Lower lobe of right lung (tissue), 2 donors: Measurements from ENCODE around the gene RALA. TPM values are rescaled to one million over a fixed set of nuclear protein-coding genes. Genes with fewer than 3 reads are reported as not detected.
A peak's percentile ranks its signal among the peaks of the same experiment; 100 is the strongest.

Source experiments
- ATAC-seq, 2 donors: fragments of 200-7000 bp; cut with Tn5 transposase; one replicate each; pipeline ENCODE4 v1.9.1; 2020 to 2022; ENCODE audit warnings: mild to moderate bottlenecking in 2 of 2, moderate library complexity in 2 of 2
- DNase-seq: peaks from one replicate; pipeline ENCODE4 v3.0.0-alpha.2; 2020
- H3K27ac ChIP-seq: fragments of 200-600 bp; one replicate; pipeline ENCODE4 v1.8.0; 2022
- H3K27me3 ChIP-seq: fragments of 200-600 bp; one replicate; pipeline ENCODE4 v1.8.0; 2022; ENCODE audit warnings: low read depth
- H3K36me3 ChIP-seq: fragments of 200-600 bp; one replicate; pipeline ENCODE4 v1.8.0; 2022; ENCODE audit warnings: mild to moderate bottlenecking
- H3K4me1 ChIP-seq: fragments of 200-600 bp; one replicate; pipeline ENCODE4 v1.8.0; 2022
- H3K4me3 ChIP-seq: fragments of 200-600 bp; one replicate; pipeline ENCODE4 v1.8.0; 2022; ENCODE audit warnings: mild to moderate bottlenecking
- H3K9me3 ChIP-seq: fragments of 200-600 bp; one replicate; pipeline ENCODE4 v1.8.0; 2022
- CTCF ChIP-seq: fragments of 200-600 bp; IDR thresholded peaks from one replicate; pipeline ENCODE4 v1.8.0; 2022; ENCODE audit warnings: antibody characterized with exemption, mild to moderate bottlenecking
- intact Hi-C: fragments of 100-400 bp; cut with DNase I; formaldehyde crosslinking; loops from one replicate; pipeline ENCODE4 v1.11.0; 2022
- total RNA-seq: library from RNA; stranded (reverse); fragmentation: NEBNext Ultra II Directional; extraction: Animal tissue kit (Norgen Biotek cat#: 25700); gene quantifications from one replicate; pipeline ENCODE4 v1.2.1, GENCODE V29; 2021
- donor health status: DM: no; HTN: yes; CAD: no; lungs with severe emphysema.

Gene RALA
- total RNA-seq, 1 donor from 2014 or later = 48.0 TPM

DNA sequence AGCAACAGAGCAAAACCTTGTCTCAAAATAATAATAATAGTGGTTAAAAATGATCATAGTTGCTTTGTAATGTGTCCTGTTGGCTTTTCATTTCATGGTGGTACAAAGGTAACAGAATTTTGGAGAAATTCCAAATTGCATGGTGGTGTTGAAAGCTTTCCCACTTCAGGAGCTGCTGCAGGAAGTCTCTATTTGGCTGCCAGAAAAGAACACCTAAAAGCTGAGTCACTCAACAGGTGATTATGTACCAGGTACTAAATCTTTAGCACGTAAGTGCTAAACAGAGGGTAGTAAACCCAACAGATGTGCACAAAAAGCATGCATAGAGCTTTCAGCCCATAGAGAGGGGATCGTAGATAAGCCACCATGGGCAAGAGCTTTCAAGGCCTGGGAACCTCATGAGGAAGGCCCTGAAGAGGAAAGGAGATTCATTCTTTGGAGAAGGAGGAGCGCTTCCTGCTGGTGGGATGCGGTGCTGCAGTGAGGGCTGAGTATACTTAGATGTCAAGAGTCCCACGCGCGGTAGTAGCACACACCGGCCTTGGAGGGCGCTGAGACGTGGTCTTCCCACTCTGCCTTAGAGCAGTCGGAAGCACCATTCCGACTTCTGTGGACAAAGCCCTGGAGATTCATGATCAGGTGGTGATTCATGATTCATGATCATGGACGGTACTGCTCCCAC lies 118.7 kb downstream of the RALA start:
- Histone ChIP-seq H3K27me3 (no peaks in the 10 kb centered on the region), H3K27ac (no peak overlapping the region), H3K9me3 (no peaks in the 10 kb centered on the region), H3K36me3 (no peaks in the 10 kb centered on the region), H3K4me3 (no peak overlapping the region), H3K4me1 (peaks cover 10% of the 10 kb centered on the region)
- ATAC-seq (peak; percentile 75 to 83), DNase-seq (peak; percentile 72)
- peak; percentile 73 for TF ChIP-seq CTCF
- intact Hi-C loops = loop anchor here (5.0 kb wide), 1 partner anchor 155 kb away; no protein-coding TSS in a partner anchor

DNA sequence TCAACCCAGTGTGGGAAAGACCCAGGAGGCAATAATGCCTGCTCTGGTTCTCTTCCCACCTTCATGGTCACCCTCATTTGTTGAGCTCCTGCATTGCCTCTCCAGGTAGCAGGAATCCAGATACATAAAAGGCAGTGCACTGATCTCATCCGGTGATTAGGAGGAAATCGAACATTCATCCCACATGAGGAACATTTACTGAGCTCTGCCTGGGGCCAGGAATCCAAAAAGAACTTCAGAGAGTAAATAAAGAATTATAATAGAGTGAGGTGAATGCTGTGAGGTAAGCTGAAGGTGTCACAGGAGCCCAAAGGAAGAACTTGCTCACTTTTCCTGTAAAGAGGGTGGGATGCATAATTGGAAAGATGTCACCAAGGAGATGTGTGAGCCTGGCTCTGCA lies 121.2 kb downstream of the RALA start:
- H3K27me3 ChIP-seq = no peaks in the 10 kb centered on the region
- intact Hi-C loops = loop anchor here (5.0 kb wide), 1 partner anchor 157 kb away; no protein-coding TSS in a partner anchor
- no peak for TF ChIP-seq CTCF

DNA sequence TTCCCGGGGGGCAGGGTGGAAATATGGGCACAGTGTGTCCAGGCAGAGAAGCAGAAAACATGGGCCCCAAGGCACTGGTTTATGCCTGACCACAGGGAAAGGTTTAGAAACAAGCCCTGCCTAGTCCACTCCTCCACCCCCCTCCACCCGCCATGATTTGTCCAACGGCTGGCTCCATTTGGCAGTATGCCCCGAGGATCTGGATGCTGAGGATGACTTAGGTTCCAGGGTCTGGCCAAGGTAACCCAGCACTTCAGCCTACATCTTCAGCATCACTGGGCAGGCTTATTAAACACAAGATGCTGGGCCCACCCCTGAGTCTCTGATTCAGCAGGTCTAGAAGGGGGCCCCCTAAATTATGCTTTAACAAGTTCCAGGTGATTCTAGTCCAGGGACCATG lies 121.9 kb downstream of the RALA start:
- TF ChIP-seq CTCF = no peak
- no peaks in the 10 kb centered on the region for H3K9me3 ChIP-seq
- no peak overlapping the region for H3K4me3 ChIP-seq
- H3K4me1 ChIP-seq = peaks cover 10% of the 10 kb centered on the region
- ATAC-seq (no peak), DNase-seq (no peak)
- intact Hi-C loops = no loop called here
- H3K27me3 ChIP-seq = no peaks in the 10 kb centered on the region
- no peaks in the 10 kb centered on the region for H3K36me3 ChIP-seq
- no peak overlapping the region for H3K27ac ChIP-seq

More for the DNA sequence above, 121.2 kb downstream of the RALA start:
- Histone ChIP-seq H3K4me1 (peaks cover 10% of the 10 kb centered on the region), H3K36me3 (no peaks in the 10 kb centered on the region), H3K27ac (no peak overlapping the region), H3K9me3 (no peaks in the 10 kb centered on the region), H3K4me3 (no peak overlapping the region)
- ATAC-seq (no peak), DNase-seq (no peak)

DNA sequence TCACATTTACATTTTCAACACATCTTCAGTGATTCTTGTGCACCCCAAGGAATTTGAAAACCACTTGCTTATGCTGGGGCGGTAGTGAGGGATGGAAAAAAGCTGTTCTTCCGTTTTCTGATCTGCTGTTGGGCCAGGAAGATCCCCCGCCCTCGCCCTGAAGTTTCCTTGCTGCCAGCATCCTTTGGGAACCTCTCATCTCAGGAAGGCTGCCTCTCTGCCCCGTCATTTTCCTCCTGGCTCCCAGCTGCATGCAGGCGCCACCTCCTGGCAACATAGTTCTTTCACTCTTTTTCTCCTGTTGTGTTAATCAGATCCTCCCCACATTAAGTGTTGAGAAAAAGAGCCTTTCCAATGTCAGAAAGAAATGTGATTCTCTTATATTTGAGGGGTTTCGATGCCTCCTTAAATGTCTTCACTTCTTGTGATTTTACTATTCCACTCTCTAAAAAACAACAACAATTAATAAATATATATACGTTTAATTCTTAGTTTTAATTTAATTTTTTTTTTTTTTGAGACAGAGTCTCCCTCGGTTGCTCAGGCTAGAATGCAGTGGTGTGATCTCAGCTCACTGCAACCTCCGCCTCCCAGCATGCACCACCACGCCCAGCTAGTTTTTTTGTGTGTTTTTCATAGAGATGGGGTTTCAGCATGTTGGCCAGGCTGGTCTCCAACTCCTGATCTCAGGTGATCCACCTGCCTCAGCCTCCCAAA lies 122.9 kb downstream of the RALA start:
- intact Hi-C loops = no loop called here
- Histone ChIP-seq H3K27ac (no peak overlapping the region), H3K9me3 (no peaks in the 10 kb centered on the region), H3K4me1 (peaks cover 10% of the 10 kb centered on the region), H3K4me3 (no peak overlapping the region), H3K27me3 (no peaks in the 10 kb centered on the region), H3K36me3 (no peaks in the 10 kb centered on the region)
- ATAC-seq (peak; percentile 72 to 88), DNase-seq (peak; percentile 68)
- TF ChIP-seq CTCF = peak; percentile 68

DNA sequence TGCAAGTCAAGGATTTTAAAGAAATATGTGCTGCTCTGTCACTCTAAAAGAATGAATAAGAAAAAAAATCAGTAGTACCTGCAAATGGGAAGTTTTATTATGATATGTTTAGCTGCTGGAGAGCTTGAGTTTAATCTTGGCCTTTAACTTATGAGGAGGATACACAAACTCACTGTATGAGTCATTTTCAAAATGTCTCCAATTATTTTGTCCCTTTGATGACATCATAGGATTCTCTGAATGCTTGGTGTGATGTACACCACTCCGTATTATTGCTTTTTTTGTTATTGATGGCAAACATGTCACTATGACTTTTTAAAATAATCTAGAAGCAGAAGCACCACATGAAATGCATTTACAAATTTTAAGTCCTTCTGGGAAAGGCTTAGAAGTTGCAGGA lies 125.8 kb downstream of the RALA start:
- H3K27ac ChIP-seq = no peak overlapping the region
- ATAC-seq = no peak
- TF ChIP-seq CTCF = no peak
- no peak overlapping the region for H3K4me3 ChIP-seq
- no peaks in the 10 kb centered on the region for H3K36me3 ChIP-seq
- H3K9me3 ChIP-seq = no peaks in the 10 kb centered on the region
- intact Hi-C loops = no loop called here
- peaks cover 3% of the 10 kb centered on the region for H3K4me1 ChIP-seq
- DNase-seq = no peak
- H3K27me3 ChIP-seq = no peaks in the 10 kb centered on the region
